Measurements from ENCODE around the gene PELI2.

DNA sequence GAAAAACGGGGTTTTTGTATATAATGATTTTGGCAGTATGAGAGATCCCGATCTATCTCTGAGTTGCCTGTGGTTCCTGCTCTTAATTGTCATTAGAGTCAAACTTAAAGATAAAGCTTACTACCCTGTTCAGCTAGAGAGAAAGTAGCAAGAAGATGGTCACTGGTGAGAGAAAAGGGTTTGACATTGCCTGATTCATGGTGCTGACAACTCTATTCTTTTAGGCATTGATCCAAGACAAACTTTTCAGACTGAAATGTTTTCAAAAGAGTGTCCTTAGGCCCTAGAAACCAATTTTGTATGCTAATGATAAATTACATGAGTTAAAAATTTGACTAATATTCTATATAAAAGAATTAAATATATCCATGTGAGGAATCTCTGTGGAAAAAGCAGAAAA lies 35.1 kb downstream of the PELI2 start:
- TF ChIP-seq CTCF (IDR thresholded peaks at IDR 0.05), result no peak
- no peak for TF ChIP-seq POLR2A (IDR thresholded peaks at IDR 0.05)
